NCI-H524 treated with DMSO at 0.1 percent for 48 hours (cell line): ENCODE results near the gene ZFYVE28.

Source experiments
- DNase-seq: peaks from one replicate; lab custom pipeline; 2025; lab: John Stamatoyannopoulos, UW

ZFYVE28 gene

GRCh38 chr4:2352171-2352570, 66.3 kb downstream of the ZFYVE28 start:
- no peak for DNase-seq

- no peak for DNase-seq
Measured at GRCh38 chr4:2350982-2351381, 67.5 kb downstream of the ZFYVE28 start.

- no peak for DNase-seq
Measured at GRCh38 chr4:2348786-2349185, 69.7 kb downstream of the ZFYVE28 start.

GRCh38 chr4:2347190-2347589, 71.3 kb downstream of the ZFYVE28 start:
- DNase-seq: no peak

GRCh38 chr4:2343476-2343875, 75.0 kb downstream of the ZFYVE28 start:
- peak; percentile 15 for DNase-seq

- no peak for DNase-seq
Measured at GRCh38 chr4:2341911-2342652, 76.4 kb downstream of the ZFYVE28 start.

- DNase-seq: no peak
Measured at GRCh38 chr4:2341261-2341841, 77.1 kb downstream of the ZFYVE28 start.

GRCh38 chr4:2340272-2341061, 78.0 kb downstream of the ZFYVE28 start:
- no peak for DNase-seq

- no peak for DNase-seq
Measured at GRCh38 chr4:2339458-2340271, 78.8 kb downstream of the ZFYVE28 start.

- DNase-seq: no peak
Measured at GRCh38 chr4:2338754-2339457, 79.5 kb downstream of the ZFYVE28 start.

GRCh38 chr4:2337896-2338295, 80.5 kb downstream of the ZFYVE28 start:
- no peak for DNase-seq

GRCh38 chr4:2337131-2337723, 81.2 kb downstream of the ZFYVE28 start:
- DNase-seq: no peak

- DNase-seq: no peak
Measured at GRCh38 chr4:2336659-2337058, 81.8 kb downstream of the ZFYVE28 start.

- no peak for DNase-seq
Measured at GRCh38 chr4:2335729-2336101, 82.7 kb downstream of the ZFYVE28 start.

- DNase-seq: no peak
Measured at GRCh38 chr4:2334826-2335728, 83.4 kb downstream of the ZFYVE28 start.

GRCh38 chr4:2333916-2334644, 84.4 kb downstream of the ZFYVE28 start:
- no peak for DNase-seq

GRCh38 chr4:2333356-2333841, 85.0 kb downstream of the ZFYVE28 start:
- no peak for DNase-seq

GRCh38 chr4:2332976-2333319, 85.5 kb downstream of the ZFYVE28 start:
- DNase-seq: no peak

GRCh38 chr4:2332201-2332975, 86.1 kb downstream of the ZFYVE28 start:
- DNase-seq: no peak
